NCI-H748 (cell line): Measurements from ENCODE around the gene RARS2.
"Not testable (repeated sequence)": the region's sequence is repeated elsewhere in the genome, so short reads cannot be mapped to it uniquely, and the experiment has no call there.

Experiments
- DNase-seq: peaks from one replicate; lab custom pipeline; 2025; ENCODE audit not compliant: unreplicated experiment; lab: John Stamatoyannopoulos, UW

RARS2 gene

GRCh38 chr6:87504441-87504840, 85.3 kb downstream of the RARS2 start:
- no peak for DNase-seq

- peak; percentile 43 for DNase-seq
Measured at GRCh38 chr6:87501809-87502572, 87.8 kb downstream of the RARS2 start.

GRCh38 chr6:87498048-87498447, 91.7 kb downstream of the RARS2 start:
- no peak for DNase-seq

GRCh38 chr6:87494761-87495422, 94.9 kb downstream of the RARS2 start:
- DNase-seq, result no peak

- DNase-seq, result not testable (repeated sequence)
Measured at GRCh38 chr6:87489326-87489725, 100.5 kb downstream of the RARS2 start.

GRCh38 chr6:87487555-87487954, 102.2 kb downstream of the RARS2 start:
- DNase-seq, result no peak

GRCh38 chr6:87484491-87484890, 105.3 kb downstream of the RARS2 start:
- no peak for DNase-seq

GRCh38 chr6:87483929-87484328, 105.9 kb downstream of the RARS2 start:
- peak; percentile 5 for DNase-seq

GRCh38 chr6:87482366-87482765, 107.4 kb downstream of the RARS2 start:
- DNase-seq, result no peak

- DNase-seq, result no peak
Measured at GRCh38 chr6:87481931-87482330, 107.9 kb downstream of the RARS2 start.

- peak; percentile 74 for DNase-seq
Measured at GRCh38 chr6:87473419-87473903, 116.3 kb downstream of the RARS2 start.

GRCh38 chr6:87472525-87473418, 117.0 kb downstream of the RARS2 start, which contains the start of gene SLC35A1:
SLC35A1 (plus strand) TSS chr6:87472974; CDS start chr6:87473004, 30 bp downstream.
- DNase-seq, result peak; percentile 88

- DNase-seq, result no peak
Measured at GRCh38 chr6:87465051-87465450, 124.7 kb downstream of the RARS2 start.
